DND-41 (cell line): ENCODE results near the gene JARID2.

Experiments used
- CTCF ChIP-seq: IDR thresholded peaks from 2 replicates; pipeline ENCODE4 v1.5.1; 2012; ENCODE audit warnings: borderline replicate concordance, low read length, moderate library complexity, mild to moderate bottlenecking; ENCODE audit not compliant: poor library complexity, severe bottlenecking; ENCODE audit errors: extremely low read depth
- EZH2 ChIP-seq: IDR thresholded peaks from 3 replicates; pipeline ENCODE4 v1.6.1; 2012; ENCODE audit warnings: borderline replicate concordance, low read depth, mild to moderate bottlenecking, moderate library complexity, low read length, inconsistent platforms; ENCODE audit not compliant: severe bottlenecking

DNA sequence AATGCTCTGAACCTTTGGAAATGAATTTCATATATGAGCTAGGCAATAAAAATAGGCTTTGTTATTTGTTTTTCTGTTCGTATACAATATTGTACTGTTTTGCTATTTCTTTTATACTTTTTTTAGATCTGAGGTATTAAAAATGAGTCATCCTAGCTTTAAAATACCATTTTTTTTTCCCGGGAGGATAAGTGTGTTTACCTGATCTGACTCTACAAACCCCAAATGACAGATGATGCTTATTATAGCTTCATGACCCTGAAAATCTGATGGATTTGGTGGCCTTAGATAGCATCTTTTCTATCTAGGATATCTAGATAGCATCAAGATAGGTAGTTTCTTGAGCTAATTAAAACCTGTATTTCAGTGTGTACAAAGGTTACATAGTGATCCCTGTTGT is 210.6 kb downstream of the JARID2 start:
- TF ChIP-seq CTCF (no peak), EZH2 (no peak)
